Purkinje cell (primary cell): ENCODE measurements around the gene PARVG. TPM values are rescaled to one million over a fixed set of nuclear protein-coding genes. Genes with fewer than 3 reads are reported as not detected.

Source experiments
- polyA plus RNA-seq: library from polyadenylated mRNA; unstranded; fragments of >200 nt; fragmentation: Nextera tagmentation; gene quantifications from 2 replicates; pipeline ENCODE4 v1.2.1, GENCODE V29; 2014

Gene PARVG, protein sequence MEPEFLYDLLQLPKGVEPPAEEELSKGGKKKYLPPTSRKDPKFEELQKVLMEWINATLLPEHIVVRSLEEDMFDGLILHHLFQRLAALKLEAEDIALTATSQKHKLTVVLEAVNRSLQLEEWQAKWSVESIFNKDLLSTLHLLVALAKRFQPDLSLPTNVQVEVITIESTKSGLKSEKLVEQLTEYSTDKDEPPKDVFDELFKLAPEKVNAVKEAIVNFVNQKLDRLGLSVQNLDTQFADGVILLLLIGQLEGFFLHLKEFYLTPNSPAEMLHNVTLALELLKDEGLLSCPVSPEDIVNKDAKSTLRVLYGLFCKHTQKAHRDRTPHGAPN
- 37.6 and 39.1 TPM in 2 replicates for polyA plus RNA-seq

DNA sequence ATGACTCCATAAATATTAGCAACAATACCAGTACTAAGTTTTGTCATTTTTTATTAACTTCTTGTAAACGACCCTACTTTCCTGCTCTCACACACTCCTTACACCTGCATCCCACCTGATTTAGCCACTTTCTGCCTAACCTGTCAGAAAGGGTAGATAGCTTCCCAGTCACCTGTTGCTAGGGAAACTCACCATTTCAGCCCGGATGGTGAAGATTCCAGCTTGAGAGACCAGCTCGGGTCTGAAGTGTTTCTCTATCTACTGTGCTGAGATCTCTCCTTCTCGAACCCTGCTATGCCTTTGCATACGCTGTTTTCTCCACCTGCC, at the start of gene PARVG:
PARVG (plus strand) TSS at position 220 of the 327 bp plus-strand sequence. CDS start 2,405 bp downstream, outside the sequence.

Other genes starting within 250 kb of the PARVG start
- 35.1 and 39.4 TPM in 2 replicates for gene SAMM50, start 225.5 kb upstream of the PARVG start, polyA plus RNA-seq
- gene PARVB, start 156.6 kb upstream of the PARVG start, polyA plus RNA-seq = 2.6 and 5.7 TPM in 2 replicates
- 0.07 and 2.0 TPM in 2 replicates for gene SHISAL1, start 132.0 kb downstream of the PARVG start, polyA plus RNA-seq